GM21515 (cell line): ENCODE measurements around the gene TBCC.

ENCODE experiments used
- ATAC-seq: cut with Tn5 transposase; IDR thresholded peaks from one replicate; pipeline ENCODE4 v1.9.1; 2021; ENCODE audit not compliant: unreplicated experiment

TBCC gene

GRCh38 chr6:42745640-42746462, at the start of gene TBCC:
Gene TBCC, minus strand, starts transcription at chr6:42746103. Its CDS starts 30 bp downstream, at chr6:42746073.
- peak; percentile 85 for ATAC-seq

- ATAC-seq: no peak
Observed at GRCh38 chr6:42795651-42796050, 49.7 kb upstream of the TBCC start.

- no peak for ATAC-seq
Observed at GRCh38 chr6:42791706-42792320, 45.9 kb upstream of the TBCC start.

GRCh38 chr6:42790549-42791181, 44.8 kb upstream of the TBCC start:
- no peak for ATAC-seq

GRCh38 chr6:42788671-42789070, 42.8 kb upstream of the TBCC start:
- ATAC-seq: no peak

GRCh38 chr6:42787063-42787472, 41.2 kb upstream of the TBCC start:
- ATAC-seq: no peak

- no peak for ATAC-seq
Observed at GRCh38 chr6:42786525-42786985, 40.7 kb upstream of the TBCC start.

- no peak for ATAC-seq
Observed at GRCh38 chr6:42784717-42785498, 39.0 kb upstream of the TBCC start.

- ATAC-seq: no peak
Observed at GRCh38 chr6:42783876-42784642, 38.2 kb upstream of the TBCC start.

- peak; percentile 45 for ATAC-seq
Observed at GRCh38 chr6:42783177-42783875, 37.4 kb upstream of the TBCC start.

- peak; percentile 26 for ATAC-seq
Observed at GRCh38 chr6:42782689-42783176, 36.8 kb upstream of the TBCC start.

- ATAC-seq: no peak
Observed at GRCh38 chr6:42781796-42782688, 36.1 kb upstream of the TBCC start, which contains the start of gene BICRAL. Gene BICRAL, plus strand, starts transcription at chr6:42782052. Its CDS starts 39,971 bp downstream, at chr6:42822023.

GRCh38 chr6:42781546-42781795, 35.6 kb upstream of the TBCC start:
- ATAC-seq: no peak

- no peak for ATAC-seq
Observed at GRCh38 chr6:42779521-42779920, 33.6 kb upstream of the TBCC start.

- ATAC-seq: no peak
Observed at GRCh38 chr6:42778122-42778521, 32.2 kb upstream of the TBCC start.

- ATAC-seq: no peak
Observed at GRCh38 chr6:42777126-42777822, 31.4 kb upstream of the TBCC start.

GRCh38 chr6:42774821-42775487, 29.1 kb upstream of the TBCC start:
- peak; percentile 44 for ATAC-seq

- ATAC-seq: no peak
Observed at GRCh38 chr6:42774201-42774600, 28.3 kb upstream of the TBCC start.
